SKM-1 treated with dmso at 0.1 percent for 144 hours (cell line): ENCODE data around the gene FAM3A.

Source experiments
- DNase-seq: peaks from one replicate; lab custom pipeline; 2025; ENCODE audit not compliant: unreplicated experiment; lab: John Stamatoyannopoulos, UW

The FAM3A gene

DNA sequence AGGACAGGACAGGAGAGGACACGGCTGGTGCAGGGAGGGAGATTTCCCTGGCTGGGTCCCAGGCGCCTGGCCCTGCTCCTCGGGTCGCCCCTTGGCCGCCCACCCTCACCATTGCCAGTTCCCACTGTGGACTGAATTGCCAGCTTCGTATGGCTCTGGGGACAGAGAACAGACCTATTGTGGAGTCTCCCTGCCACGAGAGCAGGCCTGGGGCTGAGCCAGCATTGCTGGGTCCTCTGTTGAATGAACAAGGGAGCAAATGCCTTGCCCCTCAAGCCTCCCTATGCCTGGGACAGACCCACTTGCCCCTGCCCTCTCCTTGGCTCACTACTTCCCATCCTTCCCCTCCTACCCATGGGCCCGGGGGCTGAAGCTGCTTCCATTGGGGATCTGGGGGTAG is 53.6 kb downstream of the FAM3A start:
- no peak for DNase-seq

- no peak for DNase-seq
These were observed 55.7 kb downstream of the FAM3A start for GRCh38 chrX:154460326-154460725.

GRCh38 chrX:154459832-154460231 is 56.2 kb downstream of the FAM3A start:
- no peak for DNase-seq

DNA sequence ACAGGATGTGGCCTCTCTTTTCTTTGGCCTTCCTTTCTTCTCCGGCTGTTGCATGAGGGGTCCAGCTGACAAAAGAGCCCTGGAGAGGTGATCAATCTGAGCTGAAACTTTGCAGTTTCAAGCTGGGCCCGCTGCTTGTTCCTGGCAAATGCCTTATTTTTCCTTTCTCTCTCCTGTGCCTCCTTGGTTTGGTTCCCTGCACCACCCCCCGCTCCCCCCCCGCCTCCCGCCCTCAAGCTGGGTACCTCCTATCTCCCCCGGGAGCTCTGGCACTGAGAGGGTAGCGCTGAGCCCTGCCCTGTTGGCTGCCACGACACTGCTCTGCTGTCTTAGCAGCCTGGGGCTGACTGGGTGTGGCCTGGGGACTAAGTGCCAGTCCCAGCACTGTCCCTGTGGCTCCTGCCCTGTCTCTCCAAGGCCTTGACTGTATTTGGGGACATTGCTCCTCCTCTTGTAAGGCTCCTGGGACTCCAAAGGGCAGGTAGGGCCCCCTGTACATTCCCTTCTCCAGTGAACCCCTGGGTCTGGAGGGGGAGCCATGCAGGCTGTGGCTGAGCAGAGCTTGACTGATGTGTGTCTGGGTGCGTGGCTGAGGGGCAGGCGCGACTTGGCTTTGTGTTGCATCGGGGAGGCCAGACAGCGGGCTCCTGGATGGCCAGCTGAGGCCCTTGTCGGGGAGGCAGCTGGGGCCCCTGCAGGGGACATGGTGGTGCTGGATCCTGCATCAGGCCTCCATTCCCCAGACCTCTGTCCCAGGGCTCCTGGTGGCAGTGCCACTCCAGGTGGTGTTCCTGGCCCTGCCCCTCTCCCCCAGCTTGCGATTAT is 56.9 kb downstream of the FAM3A start:
- DNase-seq = no peak

DNA sequence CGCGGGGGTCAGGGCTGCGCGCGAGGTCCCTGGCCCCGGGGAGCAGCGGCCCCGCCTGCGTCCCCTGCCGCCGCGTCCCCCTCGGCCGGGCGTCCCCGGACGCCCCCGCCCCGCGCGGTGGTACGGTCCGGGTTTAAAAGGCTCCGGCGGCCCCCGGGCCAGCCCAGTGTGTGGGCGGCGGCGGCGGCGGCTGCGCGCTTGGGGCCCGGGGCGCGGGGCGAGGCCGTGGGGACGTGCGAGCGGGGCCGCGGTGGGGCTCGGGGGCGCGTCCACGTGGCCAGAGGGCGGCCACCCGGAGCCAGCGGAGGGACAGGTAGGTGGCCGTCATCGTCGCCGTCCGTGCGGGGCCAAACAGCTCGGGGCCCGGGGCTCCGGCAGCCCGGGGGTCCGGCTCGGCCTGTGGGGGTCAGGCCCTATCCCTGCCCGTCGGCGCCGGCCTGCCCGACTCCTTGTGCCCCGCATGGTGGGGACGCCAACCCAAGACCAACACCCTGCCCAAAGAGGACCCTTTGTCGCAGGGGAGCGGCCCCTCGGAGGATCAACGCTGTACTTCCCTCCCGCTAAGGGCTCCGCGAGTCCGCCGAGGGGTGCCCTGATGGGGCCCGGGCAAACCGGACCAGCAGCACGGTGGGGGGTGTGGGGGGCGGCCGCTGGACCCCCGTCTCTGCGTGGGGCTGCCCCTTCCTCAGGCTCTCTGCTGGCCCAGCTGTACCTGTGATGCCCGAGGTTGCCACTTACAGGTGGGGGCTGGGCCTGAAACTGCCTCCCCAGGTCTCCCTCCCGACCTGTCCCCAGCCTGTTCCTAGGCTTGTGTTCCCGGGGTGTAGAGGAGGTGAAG is 57.7 kb downstream of the FAM3A start, which contains the start of gene PLXNA3:
TSS of gene PLXNA3 (plus strand) at position 166 of the 838 bp plus-strand sequence. CDS start 1,903 bp downstream, outside the sequence.
- DNase-seq = no peak

- DNase-seq = no peak
These were observed 58.4 kb downstream of the FAM3A start for GRCh38 chrX:154457491-154458115.
